Omental fat pad (tissue), 4 donors: ENCODE results near the gene FBLN5. TPM values are rescaled to one million over a fixed set of nuclear protein-coding genes. Genes with fewer than 3 reads are reported as not detected.
A peak's percentile ranks its signal among the peaks of the same experiment; 100 is the strongest.

ENCODE experiments used
- ATAC-seq: fragments of 150-250 bp; one replicate; pipeline ENCODE4 v1.9.1; 2016; ENCODE audit warnings: mild to moderate bottlenecking, moderate library complexity; ENCODE audit not compliant: low FRiP score
- DNase-seq: peaks from one replicate; pipeline ENCODE4 v3.0.0-alpha.2; 2019; ENCODE audit warnings: low spot score
- total RNA-seq, 4 donors: library from RNA; depleted of rRNA; stranded (reverse); fragments of >200 nt; gene quantifications; one replicate each; pipeline ENCODE4 v1.1.0, GENCODE V29; 2016
- TF ChIP-seq, protein P1 (sequence below), 3 donors: fragments of 450-650 bp; IDR thresholded peaks; one replicate each; pipeline ENCODE4 v1.5.1; 2016 to 2017; ENCODE audit warnings: antibody characterized with exemption in 3 of 3, mild to moderate bottlenecking in 3 of 3, moderate library complexity in 2 of 3

The FBLN5 gene, protein sequence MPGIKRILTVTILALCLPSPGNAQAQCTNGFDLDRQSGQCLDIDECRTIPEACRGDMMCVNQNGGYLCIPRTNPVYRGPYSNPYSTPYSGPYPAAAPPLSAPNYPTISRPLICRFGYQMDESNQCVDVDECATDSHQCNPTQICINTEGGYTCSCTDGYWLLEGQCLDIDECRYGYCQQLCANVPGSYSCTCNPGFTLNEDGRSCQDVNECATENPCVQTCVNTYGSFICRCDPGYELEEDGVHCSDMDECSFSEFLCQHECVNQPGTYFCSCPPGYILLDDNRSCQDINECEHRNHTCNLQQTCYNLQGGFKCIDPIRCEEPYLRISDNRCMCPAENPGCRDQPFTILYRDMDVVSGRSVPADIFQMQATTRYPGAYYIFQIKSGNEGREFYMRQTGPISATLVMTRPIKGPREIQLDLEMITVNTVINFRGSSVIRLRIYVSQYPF
- total RNA-seq = 100 to 1,000 TPM; 119 to 282 (median 171) TPM

DNA sequence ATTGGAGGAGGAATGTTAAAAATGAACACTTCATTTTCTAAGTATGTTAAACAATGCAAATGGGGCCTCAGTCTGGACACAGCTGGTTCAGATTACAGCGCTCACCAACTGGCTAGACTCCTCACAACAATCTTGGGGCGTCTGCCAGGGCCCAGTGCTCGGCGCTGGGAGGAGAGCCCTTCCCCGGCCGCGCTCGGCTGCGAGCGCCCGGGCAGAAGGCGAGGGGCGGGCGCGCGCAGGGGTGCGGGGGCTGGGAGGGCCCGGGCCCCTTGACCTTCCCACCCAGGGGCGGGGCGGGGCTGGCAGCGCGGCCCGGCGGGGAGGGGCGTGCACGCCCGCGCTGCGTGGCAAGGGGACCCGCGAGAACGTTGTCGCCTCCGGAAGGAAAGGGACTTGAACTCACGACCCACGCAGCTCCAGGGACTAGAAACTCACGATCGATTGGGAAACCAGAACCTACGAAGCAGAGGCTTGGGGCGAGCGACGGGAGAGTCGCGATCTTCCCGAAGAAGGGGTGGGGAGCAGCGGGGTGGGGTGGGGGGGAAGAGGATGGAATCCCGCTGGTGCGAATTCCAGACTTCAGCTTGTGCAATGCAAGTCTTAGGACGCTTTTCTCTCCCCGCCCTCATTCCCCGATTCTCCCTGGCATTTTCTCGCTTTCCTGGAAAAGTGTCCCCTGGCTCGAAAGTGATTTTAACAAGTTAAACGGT is at the start of gene FBLN5:
Gene FBLN5, minus strand, starts transcription at position 220 of the 710 bp plus-strand sequence. CDS start 465 bp downstream, outside the sequence.
- ATAC-seq = peak; percentile 83
- TF ChIP-seq, protein P1, sequence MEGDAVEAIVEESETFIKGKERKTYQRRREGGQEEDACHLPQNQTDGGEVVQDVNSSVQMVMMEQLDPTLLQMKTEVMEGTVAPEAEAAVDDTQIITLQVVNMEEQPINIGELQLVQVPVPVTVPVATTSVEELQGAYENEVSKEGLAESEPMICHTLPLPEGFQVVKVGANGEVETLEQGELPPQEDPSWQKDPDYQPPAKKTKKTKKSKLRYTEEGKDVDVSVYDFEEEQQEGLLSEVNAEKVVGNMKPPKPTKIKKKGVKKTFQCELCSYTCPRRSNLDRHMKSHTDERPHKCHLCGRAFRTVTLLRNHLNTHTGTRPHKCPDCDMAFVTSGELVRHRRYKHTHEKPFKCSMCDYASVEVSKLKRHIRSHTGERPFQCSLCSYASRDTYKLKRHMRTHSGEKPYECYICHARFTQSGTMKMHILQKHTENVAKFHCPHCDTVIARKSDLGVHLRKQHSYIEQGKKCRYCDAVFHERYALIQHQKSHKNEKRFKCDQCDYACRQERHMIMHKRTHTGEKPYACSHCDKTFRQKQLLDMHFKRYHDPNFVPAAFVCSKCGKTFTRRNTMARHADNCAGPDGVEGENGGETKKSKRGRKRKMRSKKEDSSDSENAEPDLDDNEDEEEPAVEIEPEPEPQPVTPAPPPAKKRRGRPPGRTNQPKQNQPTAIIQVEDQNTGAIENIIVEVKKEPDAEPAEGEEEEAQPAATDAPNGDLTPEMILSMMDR (IDR thresholded peaks at IDR 0.05) = no peak
- DNase-seq = no peak

DNA sequence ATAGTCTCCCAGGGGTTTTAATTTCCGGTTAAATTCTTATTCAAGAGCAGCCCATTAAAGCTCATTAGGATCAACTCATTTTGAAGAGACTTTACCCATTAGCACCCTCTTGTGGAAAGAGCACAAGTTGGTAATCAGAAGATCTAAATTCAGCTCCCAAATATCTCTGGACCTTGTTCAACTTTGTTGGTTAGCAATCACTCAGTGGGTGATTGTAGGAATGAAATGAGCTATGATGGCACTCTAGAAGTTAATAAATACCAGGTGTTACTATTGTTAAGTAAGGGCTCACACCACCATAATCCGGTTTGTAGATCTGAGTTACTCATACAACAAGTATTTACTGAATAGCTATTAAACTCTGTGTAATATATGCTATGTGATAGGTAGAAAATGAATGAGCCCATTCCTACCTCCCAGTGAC is 49.5 kb upstream of the FBLN5 start:
- TF ChIP-seq, protein P1 (IDR thresholded peaks at IDR 0.05) = peak in 1 of 3 donors; percentile 24
- ATAC-seq (peak; percentile 48), DNase-seq (no peak)

DNA sequence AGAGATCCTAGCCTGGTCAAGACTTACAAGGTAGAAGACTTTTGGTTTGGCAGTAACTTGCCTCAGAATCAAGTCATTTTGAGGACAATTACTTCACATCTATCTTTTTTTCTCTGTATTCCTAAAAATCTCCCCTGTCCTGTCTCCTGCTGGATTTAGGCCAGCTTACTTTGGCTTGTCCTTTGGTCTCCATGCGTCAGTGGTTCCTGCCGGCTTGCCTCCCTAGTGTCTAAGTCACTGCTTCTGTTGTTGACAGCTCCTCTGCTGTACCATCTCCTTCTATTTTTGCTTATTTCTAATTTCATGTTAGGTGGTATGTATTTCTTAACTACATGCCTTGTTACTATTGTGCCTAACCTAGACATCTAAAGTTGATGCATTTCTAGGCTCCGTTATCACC is 39.7 kb upstream of the FBLN5 start:
- TF ChIP-seq, protein P1 (IDR thresholded peaks at IDR 0.05) = no peak
- ATAC-seq (no peak), DNase-seq (no peak)

DNA sequence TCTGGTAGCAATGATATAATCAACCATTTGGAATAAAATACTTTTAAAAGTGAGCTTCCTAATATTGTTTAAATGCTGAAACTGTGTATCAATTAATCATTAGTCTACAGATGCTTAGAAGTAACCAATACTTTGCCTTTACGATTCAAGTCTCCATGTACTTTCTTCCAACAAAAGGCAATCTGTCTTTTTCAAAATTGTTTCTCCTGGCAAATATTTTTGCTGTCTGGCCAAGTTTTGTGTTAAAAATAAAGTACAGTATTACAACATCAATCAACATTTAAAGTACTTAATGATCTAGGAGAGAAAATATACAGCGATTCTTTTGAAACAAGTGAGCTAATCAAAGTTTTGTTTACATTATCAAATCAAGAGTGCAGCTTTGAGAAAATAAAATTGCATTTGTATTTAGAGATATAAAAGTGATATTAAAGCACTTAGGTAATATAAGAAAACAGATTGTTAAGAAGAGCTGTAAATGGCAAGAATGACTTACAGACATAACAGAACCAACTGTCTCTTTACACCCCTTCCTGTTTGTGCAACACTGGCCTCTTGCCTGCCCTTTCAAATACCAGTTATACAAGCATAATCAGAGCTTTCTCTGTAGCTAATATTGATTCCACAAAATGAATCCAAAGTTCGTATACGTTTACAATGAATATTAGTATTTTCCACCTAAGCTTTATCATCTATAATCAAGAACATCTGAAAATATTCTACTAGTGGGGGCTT is 38.2 kb upstream of the FBLN5 start:
- DNase-seq = no peak
- TF ChIP-seq, protein P1 (IDR thresholded peaks at IDR 0.05) = no peak
- peak; percentile 75 for ATAC-seq

DNA sequence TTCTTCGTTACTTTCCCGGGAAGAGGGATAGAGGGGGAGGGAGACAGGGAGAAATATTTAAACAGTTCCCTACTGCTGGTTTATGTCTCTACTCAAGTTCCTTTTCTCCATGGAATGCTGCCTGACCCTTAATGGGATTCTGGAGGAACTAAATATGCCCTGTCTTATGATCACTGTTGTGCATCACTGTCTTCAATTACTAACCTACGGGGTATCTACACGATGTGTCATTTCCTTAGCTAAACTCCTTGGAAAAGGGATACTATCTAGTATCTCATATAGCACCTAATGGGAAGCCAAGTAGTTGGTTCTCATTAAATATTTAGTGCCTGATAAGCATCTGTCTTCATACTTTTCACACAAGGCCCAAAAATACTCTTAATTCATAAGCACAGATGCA is 37.5 kb upstream of the FBLN5 start:
- no peak for ATAC-seq
- DNase-seq = no peak
- TF ChIP-seq, protein P1 (IDR thresholded peaks at IDR 0.05) = no peak

DNA sequence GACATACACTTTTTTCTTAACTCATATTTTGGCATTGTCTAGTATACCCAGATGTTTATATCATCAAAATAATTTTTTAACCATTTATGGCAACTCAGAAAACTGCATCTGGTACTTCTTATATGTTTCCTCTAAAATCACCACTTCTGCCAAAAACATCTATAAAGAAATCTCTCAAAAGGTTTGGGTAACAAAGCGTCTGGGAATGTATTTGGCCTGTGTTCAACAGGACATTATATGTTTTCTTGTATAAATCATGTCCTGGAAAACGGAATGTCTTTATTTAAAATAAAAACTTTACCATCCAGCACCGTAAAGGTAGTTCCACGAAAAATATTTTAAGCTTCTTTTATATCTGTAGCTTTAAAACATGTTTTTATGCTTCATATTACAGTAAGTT is 36.1 kb upstream of the FBLN5 start:
- TF ChIP-seq, protein P1 (IDR thresholded peaks at IDR 0.05) = no peak
- ATAC-seq = no peak
- no peak for DNase-seq
